Measurements from ENCODE around the gene UPK3A. TPM values are rescaled to one million over a fixed set of nuclear protein-coding genes. Genes with fewer than 3 reads are reported as not detected.

The UPK3A gene
- total and polyA plus RNA-seq, 2 of the 13 experiments (the other 11 are each of a cell fraction or from before 2014, with no cell fraction given) = 10.5 to 13.8 TPM

DNA sequence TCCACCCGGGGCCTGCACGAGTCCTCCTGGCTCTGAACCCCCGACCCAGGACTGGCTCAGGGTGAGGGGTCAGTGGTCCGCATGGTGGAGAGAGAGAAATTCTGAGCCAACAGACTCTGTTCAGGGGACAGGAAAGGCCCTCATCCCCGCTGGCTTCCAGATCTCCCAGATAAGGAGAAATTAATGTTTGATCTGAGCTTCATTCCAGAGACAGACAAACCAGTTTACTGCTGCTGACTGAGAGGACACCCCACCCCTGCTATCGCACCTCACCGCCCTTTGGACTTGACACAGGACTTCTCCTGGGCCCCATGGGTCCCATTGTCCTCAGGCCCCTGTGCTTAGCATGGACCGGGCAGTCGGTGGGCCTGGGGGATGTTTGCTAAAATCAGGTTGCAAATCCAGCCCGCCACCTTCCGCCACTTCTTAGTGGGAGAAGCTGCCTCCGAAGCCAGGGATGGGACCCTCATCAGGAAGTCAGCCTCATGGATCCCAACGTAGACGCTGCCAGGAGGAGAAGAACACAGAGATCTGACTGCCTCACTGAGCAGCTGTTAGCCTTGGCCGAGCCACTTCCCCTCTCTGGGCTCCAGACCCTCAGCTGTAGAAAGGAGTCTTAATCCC lies 11.2 kb upstream of the UPK3A start (continued):
- TF ChIP-seq, protein P1, sequence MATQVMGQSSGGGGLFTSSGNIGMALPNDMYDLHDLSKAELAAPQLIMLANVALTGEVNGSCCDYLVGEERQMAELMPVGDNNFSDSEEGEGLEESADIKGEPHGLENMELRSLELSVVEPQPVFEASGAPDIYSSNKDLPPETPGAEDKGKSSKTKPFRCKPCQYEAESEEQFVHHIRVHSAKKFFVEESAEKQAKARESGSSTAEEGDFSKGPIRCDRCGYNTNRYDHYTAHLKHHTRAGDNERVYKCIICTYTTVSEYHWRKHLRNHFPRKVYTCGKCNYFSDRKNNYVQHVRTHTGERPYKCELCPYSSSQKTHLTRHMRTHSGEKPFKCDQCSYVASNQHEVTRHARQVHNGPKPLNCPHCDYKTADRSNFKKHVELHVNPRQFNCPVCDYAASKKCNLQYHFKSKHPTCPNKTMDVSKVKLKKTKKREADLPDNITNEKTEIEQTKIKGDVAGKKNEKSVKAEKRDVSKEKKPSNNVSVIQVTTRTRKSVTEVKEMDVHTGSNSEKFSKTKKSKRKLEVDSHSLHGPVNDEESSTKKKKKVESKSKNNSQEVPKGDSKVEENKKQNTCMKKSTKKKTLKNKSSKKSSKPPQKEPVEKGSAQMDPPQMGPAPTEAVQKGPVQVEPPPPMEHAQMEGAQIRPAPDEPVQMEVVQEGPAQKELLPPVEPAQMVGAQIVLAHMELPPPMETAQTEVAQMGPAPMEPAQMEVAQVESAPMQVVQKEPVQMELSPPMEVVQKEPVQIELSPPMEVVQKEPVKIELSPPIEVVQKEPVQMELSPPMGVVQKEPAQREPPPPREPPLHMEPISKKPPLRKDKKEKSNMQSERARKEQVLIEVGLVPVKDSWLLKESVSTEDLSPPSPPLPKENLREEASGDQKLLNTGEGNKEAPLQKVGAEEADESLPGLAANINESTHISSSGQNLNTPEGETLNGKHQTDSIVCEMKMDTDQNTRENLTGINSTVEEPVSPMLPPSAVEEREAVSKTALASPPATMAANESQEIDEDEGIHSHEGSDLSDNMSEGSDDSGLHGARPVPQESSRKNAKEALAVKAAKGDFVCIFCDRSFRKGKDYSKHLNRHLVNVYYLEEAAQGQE (IDR thresholded peaks at IDR 0.05; ENCODE audit: borderline replicate concordance in 1 of 2, low read depth in 1 of 2, low read length in 2 of 2) = 0 out of 4 replicates have a peak, but pooled peaks of 1 of the 2 experiments have one; percentile 45
- TF ChIP-seq, protein P2, sequence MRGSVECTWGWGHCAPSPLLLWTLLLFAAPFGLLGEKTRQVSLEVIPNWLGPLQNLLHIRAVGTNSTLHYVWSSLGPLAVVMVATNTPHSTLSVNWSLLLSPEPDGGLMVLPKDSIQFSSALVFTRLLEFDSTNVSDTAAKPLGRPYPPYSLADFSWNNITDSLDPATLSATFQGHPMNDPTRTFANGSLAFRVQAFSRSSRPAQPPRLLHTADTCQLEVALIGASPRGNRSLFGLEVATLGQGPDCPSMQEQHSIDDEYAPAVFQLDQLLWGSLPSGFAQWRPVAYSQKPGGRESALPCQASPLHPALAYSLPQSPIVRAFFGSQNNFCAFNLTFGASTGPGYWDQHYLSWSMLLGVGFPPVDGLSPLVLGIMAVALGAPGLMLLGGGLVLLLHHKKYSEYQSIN (CRISPR knock-in tag; IDR thresholded peaks at IDR 0.05; ENCODE audit: borderline replicate concordance) = no peak
- TF ChIP-seq TBX3 (IDR thresholded peaks at IDR 0.05; ENCODE audit: borderline replicate concordance) (peak; percentile 95), ZNF7 (CRISPR knock-in tag; IDR thresholded peaks at IDR 0.05) (no peak), ASH2L (IDR thresholded peaks at IDR 0.05; ENCODE audit: insufficient read length, low read depth, low read length) (peak; percentile 95), FOXP1 (IDR thresholded peaks at IDR 0.05) (no peak; the same call in 1 of the 2 replicates), FOXP1 (CRISPR knock-in tag; IDR thresholded peaks at IDR 0.05) (peak; percentile 90), SNRNP70 (IDR thresholded peaks at IDR 0.05; ENCODE audit: low read depth, low read length) (no peak), ZMYM3 (CRISPR knock-in tag; IDR thresholded peaks at IDR 0.05) (peak; percentile 69; the same call in 1 of the 2 replicates), NCOR1 (IDR thresholded peaks at IDR 0.05; ENCODE audit: borderline replicate concordance, low read length) (peak; percentile 91; the same call in 1 of the 2 replicates), TBX2 (CRISPR knock-in tag; IDR thresholded peaks at IDR 0.05; ENCODE audit: borderline replicate concordance) (peak; percentile 99), ISL2 (CRISPR knock-in tag; IDR thresholded peaks at IDR 0.05) (peak; percentile 78; the same call in 1 of the 2 replicates), CHD4 (IDR thresholded peaks at IDR 0.05; ENCODE audit: borderline replicate concordance, low read length) (no peak)
- TF ChIP-seq, protein P3, sequence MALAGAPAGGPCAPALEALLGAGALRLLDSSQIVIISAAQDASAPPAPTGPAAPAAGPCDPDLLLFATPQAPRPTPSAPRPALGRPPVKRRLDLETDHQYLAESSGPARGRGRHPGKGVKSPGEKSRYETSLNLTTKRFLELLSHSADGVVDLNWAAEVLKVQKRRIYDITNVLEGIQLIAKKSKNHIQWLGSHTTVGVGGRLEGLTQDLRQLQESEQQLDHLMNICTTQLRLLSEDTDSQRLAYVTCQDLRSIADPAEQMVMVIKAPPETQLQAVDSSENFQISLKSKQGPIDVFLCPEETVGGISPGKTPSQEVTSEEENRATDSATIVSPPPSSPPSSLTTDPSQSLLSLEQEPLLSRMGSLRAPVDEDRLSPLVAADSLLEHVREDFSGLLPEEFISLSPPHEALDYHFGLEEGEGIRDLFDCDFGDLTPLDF (CRISPR knock-in tag; IDR thresholded peaks at IDR 0.05) = no peak
- TF ChIP-seq, protein P4, sequence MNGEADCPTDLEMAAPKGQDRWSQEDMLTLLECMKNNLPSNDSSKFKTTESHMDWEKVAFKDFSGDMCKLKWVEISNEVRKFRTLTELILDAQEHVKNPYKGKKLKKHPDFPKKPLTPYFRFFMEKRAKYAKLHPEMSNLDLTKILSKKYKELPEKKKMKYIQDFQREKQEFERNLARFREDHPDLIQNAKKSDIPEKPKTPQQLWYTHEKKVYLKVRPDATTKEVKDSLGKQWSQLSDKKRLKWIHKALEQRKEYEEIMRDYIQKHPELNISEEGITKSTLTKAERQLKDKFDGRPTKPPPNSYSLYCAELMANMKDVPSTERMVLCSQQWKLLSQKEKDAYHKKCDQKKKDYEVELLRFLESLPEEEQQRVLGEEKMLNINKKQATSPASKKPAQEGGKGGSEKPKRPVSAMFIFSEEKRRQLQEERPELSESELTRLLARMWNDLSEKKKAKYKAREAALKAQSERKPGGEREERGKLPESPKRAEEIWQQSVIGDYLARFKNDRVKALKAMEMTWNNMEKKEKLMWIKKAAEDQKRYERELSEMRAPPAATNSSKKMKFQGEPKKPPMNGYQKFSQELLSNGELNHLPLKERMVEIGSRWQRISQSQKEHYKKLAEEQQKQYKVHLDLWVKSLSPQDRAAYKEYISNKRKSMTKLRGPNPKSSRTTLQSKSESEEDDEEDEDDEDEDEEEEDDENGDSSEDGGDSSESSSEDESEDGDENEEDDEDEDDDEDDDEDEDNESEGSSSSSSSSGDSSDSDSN (CRISPR knock-in tag; IDR thresholded peaks at IDR 0.05) = peak; percentile 79
- TF ChIP-seq, protein P5, sequence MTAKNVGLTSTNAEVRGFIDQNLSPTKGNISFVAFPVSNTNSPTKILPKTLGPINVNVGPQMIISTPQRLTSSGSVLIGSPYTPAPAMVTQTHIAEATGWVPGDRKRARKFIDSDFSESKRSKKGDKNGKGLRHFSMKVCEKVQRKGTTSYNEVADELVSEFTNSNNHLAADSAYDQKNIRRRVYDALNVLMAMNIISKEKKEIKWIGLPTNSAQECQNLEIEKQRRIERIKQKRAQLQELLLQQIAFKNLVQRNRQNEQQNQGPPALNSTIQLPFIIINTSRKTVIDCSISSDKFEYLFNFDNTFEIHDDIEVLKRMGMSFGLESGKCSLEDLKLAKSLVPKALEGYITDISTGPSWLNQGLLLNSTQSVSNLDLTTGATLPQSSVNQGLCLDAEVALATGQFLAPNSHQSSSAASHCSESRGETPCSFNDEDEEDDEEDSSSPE (CRISPR knock-in tag; IDR thresholded peaks at IDR 0.05) = peak; percentile 53; the same call in 1 of the 2 replicates
- TF ChIP-seq, protein P6, sequence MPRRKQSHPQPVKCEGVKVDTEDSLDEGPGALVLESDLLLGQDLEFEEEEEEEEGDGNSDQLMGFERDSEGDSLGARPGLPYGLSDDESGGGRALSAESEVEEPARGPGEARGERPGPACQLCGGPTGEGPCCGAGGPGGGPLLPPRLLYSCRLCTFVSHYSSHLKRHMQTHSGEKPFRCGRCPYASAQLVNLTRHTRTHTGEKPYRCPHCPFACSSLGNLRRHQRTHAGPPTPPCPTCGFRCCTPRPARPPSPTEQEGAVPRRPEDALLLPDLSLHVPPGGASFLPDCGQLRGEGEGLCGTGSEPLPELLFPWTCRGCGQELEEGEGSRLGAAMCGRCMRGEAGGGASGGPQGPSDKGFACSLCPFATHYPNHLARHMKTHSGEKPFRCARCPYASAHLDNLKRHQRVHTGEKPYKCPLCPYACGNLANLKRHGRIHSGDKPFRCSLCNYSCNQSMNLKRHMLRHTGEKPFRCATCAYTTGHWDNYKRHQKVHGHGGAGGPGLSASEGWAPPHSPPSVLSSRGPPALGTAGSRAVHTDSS (CRISPR knock-in tag; conservative IDR thresholded peaks at IDR 0.05) = no peak
